Panc1 (cell line): Measurements from ENCODE around the gene EYA2.

Source experiments
- POLR2AphosphoS5 ChIP-seq: IDR thresholded peaks from 2 replicates; pipeline ENCODE4 v1.6.1; 2012; ENCODE audit warnings: mild to moderate bottlenecking, low read depth, low read length, moderate library complexity
- SIN3A ChIP-seq: IDR thresholded peaks from 2 replicates; pipeline ENCODE4 v1.6.1; 2012; ENCODE audit warnings: low read depth, mild to moderate bottlenecking, low read length, moderate library complexity, borderline replicate concordance; ENCODE audit not compliant: insufficient read depth
- TF ChIP-seq, protein P1 (sequence below): fragments of 450-650 bp; IDR thresholded peaks from 2 replicates; pipeline ENCODE4 v1.5.1; 2017; ENCODE audit warnings: mild to moderate bottlenecking
- TF ChIP-seq, protein P2 (sequence below), 2 experiments: IDR thresholded peaks; 2 replicates each; pipeline ENCODE4 v1.6.1; 2011 to 2012; ENCODE audit warnings: low read depth in 2 of 2, control low read depth in 1 of 2, low read length in 1 of 2, mild to moderate bottlenecking in 1 of 2, moderate library complexity in 1 of 2; ENCODE audit not compliant: insufficient read depth in 1 of 2

DNA sequence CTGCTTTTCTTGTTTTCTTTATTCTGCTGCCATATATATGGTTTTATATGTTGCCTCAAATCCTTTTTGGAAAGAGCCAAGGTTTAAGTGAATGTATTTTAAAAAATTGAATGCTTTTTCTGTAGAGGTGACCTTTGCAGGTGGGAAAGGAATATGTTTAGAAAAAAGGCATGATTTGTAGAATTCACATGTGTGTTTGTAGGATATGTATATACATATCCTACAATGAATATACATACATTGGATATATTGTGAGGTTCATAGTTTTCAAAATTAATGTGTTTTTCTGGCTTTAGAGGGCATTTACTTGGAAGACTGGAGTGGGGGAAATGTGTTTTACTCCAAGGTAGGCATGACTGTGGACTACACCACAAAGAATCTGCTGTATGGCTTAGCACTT is 4.0 kb upstream of the EYA2 start:
- TF ChIP-seq POLR2AphosphoS5 (no peak), SIN3A (no peak)
- TF ChIP-seq, protein P1, sequence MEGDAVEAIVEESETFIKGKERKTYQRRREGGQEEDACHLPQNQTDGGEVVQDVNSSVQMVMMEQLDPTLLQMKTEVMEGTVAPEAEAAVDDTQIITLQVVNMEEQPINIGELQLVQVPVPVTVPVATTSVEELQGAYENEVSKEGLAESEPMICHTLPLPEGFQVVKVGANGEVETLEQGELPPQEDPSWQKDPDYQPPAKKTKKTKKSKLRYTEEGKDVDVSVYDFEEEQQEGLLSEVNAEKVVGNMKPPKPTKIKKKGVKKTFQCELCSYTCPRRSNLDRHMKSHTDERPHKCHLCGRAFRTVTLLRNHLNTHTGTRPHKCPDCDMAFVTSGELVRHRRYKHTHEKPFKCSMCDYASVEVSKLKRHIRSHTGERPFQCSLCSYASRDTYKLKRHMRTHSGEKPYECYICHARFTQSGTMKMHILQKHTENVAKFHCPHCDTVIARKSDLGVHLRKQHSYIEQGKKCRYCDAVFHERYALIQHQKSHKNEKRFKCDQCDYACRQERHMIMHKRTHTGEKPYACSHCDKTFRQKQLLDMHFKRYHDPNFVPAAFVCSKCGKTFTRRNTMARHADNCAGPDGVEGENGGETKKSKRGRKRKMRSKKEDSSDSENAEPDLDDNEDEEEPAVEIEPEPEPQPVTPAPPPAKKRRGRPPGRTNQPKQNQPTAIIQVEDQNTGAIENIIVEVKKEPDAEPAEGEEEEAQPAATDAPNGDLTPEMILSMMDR: no peak
- TF ChIP-seq, protein P2, sequence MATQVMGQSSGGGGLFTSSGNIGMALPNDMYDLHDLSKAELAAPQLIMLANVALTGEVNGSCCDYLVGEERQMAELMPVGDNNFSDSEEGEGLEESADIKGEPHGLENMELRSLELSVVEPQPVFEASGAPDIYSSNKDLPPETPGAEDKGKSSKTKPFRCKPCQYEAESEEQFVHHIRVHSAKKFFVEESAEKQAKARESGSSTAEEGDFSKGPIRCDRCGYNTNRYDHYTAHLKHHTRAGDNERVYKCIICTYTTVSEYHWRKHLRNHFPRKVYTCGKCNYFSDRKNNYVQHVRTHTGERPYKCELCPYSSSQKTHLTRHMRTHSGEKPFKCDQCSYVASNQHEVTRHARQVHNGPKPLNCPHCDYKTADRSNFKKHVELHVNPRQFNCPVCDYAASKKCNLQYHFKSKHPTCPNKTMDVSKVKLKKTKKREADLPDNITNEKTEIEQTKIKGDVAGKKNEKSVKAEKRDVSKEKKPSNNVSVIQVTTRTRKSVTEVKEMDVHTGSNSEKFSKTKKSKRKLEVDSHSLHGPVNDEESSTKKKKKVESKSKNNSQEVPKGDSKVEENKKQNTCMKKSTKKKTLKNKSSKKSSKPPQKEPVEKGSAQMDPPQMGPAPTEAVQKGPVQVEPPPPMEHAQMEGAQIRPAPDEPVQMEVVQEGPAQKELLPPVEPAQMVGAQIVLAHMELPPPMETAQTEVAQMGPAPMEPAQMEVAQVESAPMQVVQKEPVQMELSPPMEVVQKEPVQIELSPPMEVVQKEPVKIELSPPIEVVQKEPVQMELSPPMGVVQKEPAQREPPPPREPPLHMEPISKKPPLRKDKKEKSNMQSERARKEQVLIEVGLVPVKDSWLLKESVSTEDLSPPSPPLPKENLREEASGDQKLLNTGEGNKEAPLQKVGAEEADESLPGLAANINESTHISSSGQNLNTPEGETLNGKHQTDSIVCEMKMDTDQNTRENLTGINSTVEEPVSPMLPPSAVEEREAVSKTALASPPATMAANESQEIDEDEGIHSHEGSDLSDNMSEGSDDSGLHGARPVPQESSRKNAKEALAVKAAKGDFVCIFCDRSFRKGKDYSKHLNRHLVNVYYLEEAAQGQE (IDR thresholded peaks at IDR 0.05; ENCODE audit: insufficient read depth in 1 of 2, low read depth in 2 of 2, low read length in 1 of 2): no peak
